ENCODE results near the gene C2CD4D. TPM values are rescaled to one million over a fixed set of nuclear protein-coding genes. Genes with fewer than 3 reads are reported as not detected.

The C2CD4D gene
- total RNA-seq, 4 donors from 2014 or later, result 1.4 to 4.2 (median 2.3) TPM

- DNase-seq (ENCODE audit: low spot score in 2 of 2), result no peak
- intact Hi-C loops (cut with DNase I; ENCODE audit: low total_unique reads), result no loop called here
- TF ChIP-seq POLR2A (IDR thresholded peaks at IDR 0.05), result no peak
- TF ChIP-seq CTCF (IDR thresholded peaks at IDR 0.05), result no peak
- 67 to 73% methylated on average over 7 of the region's 7 CpGs for WGBS, 2 donors
- H3K4me3 ChIP-seq (ENCODE audit: low read depth, poor library complexity, severe bottlenecking), result no peak overlapping the region
Observed at GRCh38 chr1:151819976-151820623, 19.5 kb downstream of the C2CD4D start.

- no peak for DNase-seq (ENCODE audit: low spot score in 2 of 2)
- no peak overlapping the region for H3K4me3 ChIP-seq (ENCODE audit: low read depth, poor library complexity, severe bottlenecking)
- no peak for TF ChIP-seq CTCF (IDR thresholded peaks at IDR 0.05)
- no peak for TF ChIP-seq POLR2A (IDR thresholded peaks at IDR 0.05)
- WGBS, 2 donors, result 83 to 85% methylated on average over 12 of the region's 12 CpGs
- intact Hi-C loops (cut with DNase I; ENCODE audit: low total_unique reads), result no loop called here
Observed at GRCh38 chr1:151819227-151819835, 20.3 kb downstream of the C2CD4D start.

DNA sequence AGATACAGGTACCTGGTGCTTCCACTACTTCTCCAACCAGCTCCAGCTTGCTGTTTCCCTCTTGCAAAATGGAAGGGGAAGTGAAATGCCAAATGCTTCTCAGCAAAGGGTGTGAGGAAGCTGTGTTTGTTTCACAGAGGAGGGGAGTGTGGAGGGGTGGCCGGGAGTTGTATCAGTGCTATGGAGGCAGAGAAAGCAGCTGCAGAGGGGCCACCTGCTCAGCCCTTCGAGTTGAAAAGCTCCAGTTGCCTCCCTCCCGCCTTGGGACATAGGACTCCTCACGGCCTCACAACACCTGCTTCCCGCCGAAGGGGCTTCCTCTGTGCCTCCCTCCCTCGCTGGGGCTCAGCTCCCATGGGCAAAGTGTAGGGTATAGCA lies 22.3 kb downstream of the C2CD4D start:
- TF ChIP-seq CTCF (IDR thresholded peaks at IDR 0.05) (no peak), POLR2A (IDR thresholded peaks at IDR 0.05) (no peak)
- intact Hi-C loops (cut with DNase I; ENCODE audit: low total_unique reads), result no loop called here
- DNase-seq (ENCODE audit: low spot score in 2 of 2), result no peak
- no peak overlapping the region for H3K4me3 ChIP-seq (ENCODE audit: low read depth, poor library complexity, severe bottlenecking)
- WGBS, 2 donors, result 67 to 68% methylated on average over 7 of the region's 7 CpGs

- TF ChIP-seq CTCF (IDR thresholded peaks at IDR 0.05) (no peak), POLR2A (IDR thresholded peaks at IDR 0.05) (no peak)
- H3K4me3 ChIP-seq (ENCODE audit: low read depth, poor library complexity, severe bottlenecking), result no peak overlapping the region
- intact Hi-C loops (cut with DNase I; ENCODE audit: low total_unique reads), result no loop called here
- WGBS, 2 donors, result 63 to 74% methylated on average over 20 to 26 of the region's 26 CpGs
- DNase-seq (ENCODE audit: low spot score in 2 of 2), result no peak
Observed at GRCh38 chr1:151816548-151817352, 22.9 kb downstream of the C2CD4D start.

GRCh38 chr1:151815716-151816327 lies 23.8 kb downstream of the C2CD4D start:
- intact Hi-C loops (cut with DNase I; ENCODE audit: low total_unique reads), result no loop called here
- DNase-seq (ENCODE audit: low spot score in 2 of 2), result no peak
- WGBS, 2 donors, result 73 to 81% methylated on average over 12 of the region's 12 CpGs
- TF ChIP-seq CTCF (IDR thresholded peaks at IDR 0.05), result no peak
- no peak for TF ChIP-seq POLR2A (IDR thresholded peaks at IDR 0.05)
- no peak overlapping the region for H3K4me3 ChIP-seq (ENCODE audit: low read depth, poor library complexity, severe bottlenecking)
